Esophagus (tissue), 2 donors: Measurements from ENCODE around the gene PPFIA2. TPM values are rescaled to one million over a fixed set of nuclear protein-coding genes. Genes with fewer than 3 reads are reported as not detected.
"Not testable (repeated sequence)": the region's sequence is repeated elsewhere in the genome, so short reads cannot be mapped to it uniquely, and the experiment has no call there.

Experiments used
- H3K27ac ChIP-seq, 2 donors: one replicate each; pipeline ENCODE4 v1.5.1; 2013; ENCODE audit warnings: low read depth in 2 of 2, mild to moderate bottlenecking in 2 of 2, inconsistent platforms in 1 of 2, low read length in 1 of 2, moderate library complexity in 1 of 2
- H3K27me3 ChIP-seq, 2 donors: one replicate each; pipeline ENCODE4 v1.6.1; 2013; ENCODE audit warnings: low read length in 2 of 2, control low read depth in 1 of 2, mild to moderate bottlenecking in 1 of 2; ENCODE audit not compliant: insufficient read depth in 2 of 2, control insufficient read depth in 1 of 2
- H3K36me3 ChIP-seq, 2 donors: one replicate each; pipeline ENCODE4 v1.6.1; 2013; ENCODE audit warnings: low read length in 1 of 2; ENCODE audit not compliant: control insufficient read depth in 2 of 2, insufficient read depth in 2 of 2
- H3K4me1 ChIP-seq, 2 donors: one replicate each; pipeline ENCODE4 v1.6.1; 2013; ENCODE audit warnings: low read length in 1 of 2; ENCODE audit not compliant: control insufficient read depth in 2 of 2, insufficient read depth in 2 of 2
- H3K4me3 ChIP-seq, 2 donors: one replicate each; pipeline ENCODE4 v1.5.1; 2013; ENCODE audit warnings: low read length in 2 of 2, mild to moderate bottlenecking in 2 of 2, low read depth in 1 of 2, moderate library complexity in 1 of 2
- H3K9me3 ChIP-seq, 2 donors: one replicate each; pipeline ENCODE4 v1.6.1; 2013; ENCODE audit warnings: mild to moderate bottlenecking in 2 of 2, low read depth in 1 of 2, low read length in 1 of 2, moderate library complexity in 1 of 2; ENCODE audit not compliant: control insufficient read depth in 2 of 2, insufficient read depth in 1 of 2
- WGBS, 2 donors: extraction: QIAGEN DNeasy Blood & Tissue Kit; methylation state at CpG; one replicate each; pipeline ENCODE4 v1.1.7; 2013; 5-methylcytosine and 5-hydroxymethylcytosine counted together
- polyA plus RNA-seq, 2 donors: library from polyadenylated mRNA; stranded (reverse); fragments of 200-250 nt; gene quantifications; one replicate each; pipeline ENCODE4 v1.2.3, GENCODE V29; 2013
- donor health status: healthy with polysubstance abuse.
- donor health status: Bipolar disorder and iron deficiency.

PPFIA2 gene
- polyA plus RNA-seq, 2 donors = 0.08 to 0.10 TPM

GRCh38 chr12:81683881-81684280 is 75.3 kb downstream of the PPFIA2 start:
- H3K27ac ChIP-seq = no peak overlapping the region
- no peaks in the 10 kb centered on the region for H3K36me3 ChIP-seq
- no peak overlapping the region for H3K4me3 ChIP-seq
- no peaks in the 10 kb centered on the region for H3K9me3 ChIP-seq
- H3K27me3 ChIP-seq = no peaks in the 10 kb centered on the region
- no peaks in the 10 kb centered on the region for H3K4me1 ChIP-seq
- 36 to 43% methylated on average over 1 of the region's 1 CpG for WGBS, 2 donors

- no peak overlapping the region for H3K4me3 ChIP-seq
- 59 to 74% methylated on average over 2 of the region's 2 CpGs for WGBS, 2 donors
- no peaks in the 10 kb centered on the region for H3K27me3 ChIP-seq
- no peak overlapping the region for H3K27ac ChIP-seq
- H3K9me3 ChIP-seq = no peaks in the 10 kb centered on the region
- no peaks in the 10 kb centered on the region for H3K4me1 ChIP-seq
- no peaks in the 10 kb centered on the region for H3K36me3 ChIP-seq
Measured at GRCh38 chr12:81679614-81680013, 79.5 kb downstream of the PPFIA2 start.

GRCh38 chr12:81670759-81671158 is 88.4 kb downstream of the PPFIA2 start:
- Histone ChIP-seq H3K9me3 (no peaks in the 10 kb centered on the region), H3K27me3 (no peaks in the 10 kb centered on the region), H3K36me3 (no peaks in the 10 kb centered on the region), H3K27ac (no peak overlapping the region), H3K4me1 (no peaks in the 10 kb centered on the region), H3K4me3 (no peak overlapping the region)

- no peaks in the 10 kb centered on the region for H3K4me1 ChIP-seq
- WGBS, 2 donors = 18 to 23% methylated on average over 1 of the region's 1 CpG
Measured at GRCh38 chr12:81668475-81668874, 90.7 kb downstream of the PPFIA2 start.

GRCh38 chr12:81659310-81659709 is 99.8 kb downstream of the PPFIA2 start:
- not testable (repeated sequence) for H3K27me3 ChIP-seq, H3K9me3 ChIP-seq, H3K36me3 ChIP-seq, H3K27ac ChIP-seq, H3K4me1 ChIP-seq, H3K4me3 ChIP-seq
- 86 to 93% methylated on average over 6 of the region's 6 CpGs for WGBS, 2 donors

More at GRCh38 chr12:81668475-81668874, 90.7 kb downstream of the PPFIA2 start:
- Histone ChIP-seq H3K4me3 (no peak overlapping the region), H3K36me3 (no peaks in the 10 kb centered on the region), H3K27me3 (no peaks in the 10 kb centered on the region), H3K9me3 (no peaks in the 10 kb centered on the region), H3K27ac (no peak overlapping the region)

GRCh38 chr12:81644503-81644902 is 114.6 kb downstream of the PPFIA2 start:
- Histone ChIP-seq H3K27me3 (no peaks in the 10 kb centered on the region), H3K4me3 (no peak overlapping the region), H3K9me3 (no peaks in the 10 kb centered on the region), H3K36me3 (no peaks in the 10 kb centered on the region), H3K27ac (no peak overlapping the region), H3K4me1 (no peaks in the 10 kb centered on the region)
- WGBS, 2 donors = 2 to 3% methylated on average over 1 of the region's 1 CpG

GRCh38 chr12:81639196-81639595 is 120.0 kb downstream of the PPFIA2 start:
- no peak overlapping the region for H3K4me3 ChIP-seq
- H3K27me3 ChIP-seq = no peaks in the 10 kb centered on the region
- no peaks in the 10 kb centered on the region for H3K4me1 ChIP-seq
- 62 to 64% methylated on average over 1 of the region's 1 CpG for WGBS, 2 donors
- no peaks in the 10 kb centered on the region for H3K9me3 ChIP-seq
- no peak overlapping the region for H3K27ac ChIP-seq
- no peaks in the 10 kb centered on the region for H3K36me3 ChIP-seq

GRCh38 chr12:81633127-81633526 is 126.0 kb downstream of the PPFIA2 start:
- Histone ChIP-seq H3K4me1 (no peaks in the 10 kb centered on the region), H3K36me3 (no peaks in the 10 kb centered on the region)

GRCh38 chr12:81627336-81628189 is 131.6 kb downstream of the PPFIA2 start:
- H3K4me3 ChIP-seq = no peak overlapping the region
- H3K27ac ChIP-seq = no peak overlapping the region
- no peaks in the 10 kb centered on the region for H3K36me3 ChIP-seq
- H3K4me1 ChIP-seq = no peaks in the 10 kb centered on the region
- 14 to 19% methylated on average over 4 of the region's 4 CpGs for whole genome bisulfite sequencing, 2 donors
- H3K9me3 ChIP-seq = no peaks in the 10 kb centered on the region
- H3K27me3 ChIP-seq = no peaks in the 10 kb centered on the region

More at GRCh38 chr12:81633127-81633526, 126.0 kb downstream of the PPFIA2 start:
- H3K4me3 ChIP-seq = no peak overlapping the region
- H3K27ac ChIP-seq = no peak overlapping the region
- H3K27me3 ChIP-seq = no peaks in the 10 kb centered on the region
- H3K9me3 ChIP-seq = no peaks in the 10 kb centered on the region

- no peaks in the 10 kb centered on the region for H3K27me3 ChIP-seq
- no peak overlapping the region for H3K4me3 ChIP-seq
- no peaks in the 10 kb centered on the region for H3K4me1 ChIP-seq
- no peak overlapping the region for H3K27ac ChIP-seq
- H3K9me3 ChIP-seq = no peaks in the 10 kb centered on the region
- H3K36me3 ChIP-seq = no peaks in the 10 kb centered on the region
- 34 to 58% methylated on average over 1 of the region's 1 CpG for WGBS, 2 donors
Measured at GRCh38 chr12:81626406-81626805, 132.7 kb downstream of the PPFIA2 start.
